HepG2 (cell line): ENCODE measurements around the gene BOD1L1.

ENCODE experiments used
- BHLHE40 ChIP-seq: IDR thresholded peaks from 2 replicates; pipeline ENCODE4 v1.6.1; 2011; ENCODE audit warnings: low read length, improper control_type of control experiment
- CCDC6 ChIP-seq: sonication (generic); formaldehyde crosslinking; IDR thresholded peaks from 2 replicates; pipeline ENCODE4 v1.8.1; 2022; ENCODE audit warnings: mild to moderate bottlenecking, missing genetic modification reagents, moderate library complexity
- CTCF ChIP-seq: sonication (generic); formaldehyde crosslinking; IDR thresholded peaks from 2 replicates; pipeline ENCODE4 v1.5.0; 2020; ENCODE audit warnings: mild to moderate bottlenecking, missing genetic modification reagents, moderate library complexity
- EP300 ChIP-seq, 3 experiments: sonication (generic) in 1 of 3; formaldehyde crosslinking in 1 of 3; IDR thresholded peaks; 2 replicates each; pipeline versions ENCODE4 v1.5.1 to v1.6.1; 2011 to 2020; ENCODE audit warnings: low read depth in 2 of 3, low read length in 2 of 3, borderline replicate concordance in 1 of 3, improper control_type of control experiment in 1 of 3, mild to moderate bottlenecking in 1 of 3, missing genetic modification reagents in 1 of 3, moderate library complexity in 1 of 3
- PAX8 ChIP-seq: sonication (generic); formaldehyde crosslinking; IDR thresholded peaks from 2 replicates; pipeline ENCODE4 v1.8.0; 2022; ENCODE audit warnings: mild to moderate bottlenecking, missing genetic modification reagents, borderline replicate concordance
- SMYD3 ChIP-seq: sonication (generic); formaldehyde crosslinking; IDR thresholded peaks from 2 replicates; pipeline ENCODE4 v1.8.1; 2023; ENCODE audit warnings: mild to moderate bottlenecking, missing genetic modification reagents
- ZNF24 ChIP-seq: fragments of 450-650 bp; IDR thresholded peaks from 2 replicates; pipeline ENCODE4 v1.6.1; 2017; ENCODE audit warnings: antibody characterized with exemption, mild to moderate bottlenecking
- ZNF263 ChIP-seq: sonication (generic); formaldehyde crosslinking; IDR thresholded peaks from 2 replicates; pipeline ENCODE4 v1.4.0; 2020; ENCODE audit warnings: missing genetic modification reagents
- ZNF75D ChIP-seq: sonication (generic); formaldehyde crosslinking; IDR thresholded peaks from 2 replicates; pipeline ENCODE4 v1.8.1; 2023; ENCODE audit warnings: missing genetic modification reagents, mild to moderate bottlenecking, borderline replicate concordance

- no peak for TF ChIP-seq CCDC6 (CRISPR knock-in tag)
- TF ChIP-seq ZNF263 (CRISPR knock-in tag) = no peak
- TF ChIP-seq SMYD3 = no peak
- no peak for TF ChIP-seq EP300 (IDR thresholded peaks at IDR 0.05; ENCODE audit: low read depth in 2 of 2, low read length in 2 of 2)
- no peak for TF ChIP-seq EP300 (CRISPR knock-in tag; IDR thresholded peaks at IDR 0.05; ENCODE audit: borderline replicate concordance)
- no peak for TF ChIP-seq CTCF (CRISPR knock-in tag)
- TF ChIP-seq ZNF75D (CRISPR knock-in tag) = no peak
- no peak for TF ChIP-seq ZNF24
- TF ChIP-seq PAX8 = no peak
- TF ChIP-seq BHLHE40 = no peak
These were observed 29.9 kb downstream of the BOD1L1 start for GRCh38 chr4:13597604-13598003.
